ENCODE results near the gene CACNA2D3. TPM values are rescaled to one million over a fixed set of nuclear protein-coding genes. Genes with fewer than 3 reads are reported as not detected.
A peak's percentile ranks its signal among the peaks of the same experiment; 100 is the strongest.

Gene CACNA2D3
- total RNA-seq, 1 experiment from 2014 or later = not detected

- peak; percentile 18 for DNase-seq
- Histone ChIP-seq H3K79me2 (ENCODE audit: low read length) (no peaks in the 10 kb centered on the region), H3K9me2 (replicated peaks; ENCODE audit: low read length) (no peaks in the 10 kb centered on the region), H3K4me1 (ENCODE audit: insufficient read depth, low read length) (no peaks in the 10 kb centered on the region), H3K9ac (ENCODE audit: low read length) (no peak overlapping the region), H3K4me2 (ENCODE audit: low read length) (no peak overlapping the region), H3K4me3 (ENCODE audit: low read length) (no peak overlapping the region), H2AFZ (ENCODE audit: low read length) (no peak overlapping the region), H3K27me3 (ENCODE audit: low read length) (peaks cover 38% of the 10 kb centered on the region), H3K27ac (ENCODE audit: low read length) (no peak overlapping the region), H3K36me3 (ENCODE audit: low read depth, low read length) (no peaks in the 10 kb centered on the region), H4K20me1 (ENCODE audit: low read length) (no peaks in the 10 kb centered on the region), H3K9me3 (ENCODE audit: low read length) (no peaks in the 10 kb centered on the region), H3F3A (ENCODE audit: low read length, unreplicated experiment) (no peaks in the 10 kb centered on the region)
- ATAC-seq = no peak
- intact Hi-C loops (cut with micrococcal nuclease) = no loop called here
- TF ChIP-seq EZH2phosphoT487 (IDR thresholded peaks at IDR 0.05; ENCODE audit: borderline replicate concordance, low read length) (no peak), CTCF (conservative IDR thresholded peaks at IDR 0.05; ENCODE audit: low read depth, low read length) (no peak), EZH2 (IDR thresholded peaks at IDR 0.05; ENCODE audit: low read length, unreplicated experiment) (no peak)
- BruUV-seq (replicated peaks) = no TSS peak
- ChIA-PET POLR2A (ENCODE audit: unreplicated experiment) (no interaction called here), CTCF (no interaction called here)
These were observed 699.9 kb downstream of the CACNA2D3 start for GRCh38 chr3:54822206-54822605.

DNA sequence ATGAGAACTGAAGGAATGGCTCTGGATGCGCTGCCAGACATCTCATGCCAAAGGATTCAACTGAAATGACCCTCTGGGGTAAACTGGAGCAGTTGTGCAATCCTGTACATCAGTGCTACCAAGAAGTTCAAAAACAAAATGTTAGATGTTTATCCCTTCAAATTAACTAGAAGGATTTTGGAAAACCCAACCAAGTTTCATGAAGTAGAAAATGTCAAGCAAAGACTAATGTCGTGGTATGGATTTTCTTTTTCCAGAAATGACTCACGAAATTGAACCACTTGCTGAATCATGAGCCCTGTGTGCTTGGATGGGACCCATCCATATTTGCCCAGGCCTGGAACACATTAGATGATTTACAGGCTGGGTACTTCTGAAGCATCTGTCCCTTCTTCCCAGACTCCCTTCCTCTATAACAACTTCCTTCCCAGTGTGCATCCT, 703.9 kb downstream of the CACNA2D3 start:
- intact Hi-C loops (cut with micrococcal nuclease) = no loop called here
- Histone ChIP-seq H3K27ac (ENCODE audit: low read length) (no peak overlapping the region), H2AFZ (ENCODE audit: low read length) (no peak overlapping the region), H3K27me3 (ENCODE audit: low read length) (peaks cover 19% of the 10 kb centered on the region), H4K20me1 (ENCODE audit: low read length) (no peaks in the 10 kb centered on the region), H3K4me2 (ENCODE audit: low read length) (no peak overlapping the region), H3K9ac (ENCODE audit: low read length) (no peak overlapping the region), H3F3A (ENCODE audit: low read length, unreplicated experiment) (no peaks in the 10 kb centered on the region), H3K9me2 (replicated peaks; ENCODE audit: low read length) (no peaks in the 10 kb centered on the region), H3K4me3 (ENCODE audit: low read length) (no peak overlapping the region), H3K4me1 (ENCODE audit: insufficient read depth, low read length) (no peaks in the 10 kb centered on the region), H3K79me2 (ENCODE audit: low read length) (no peaks in the 10 kb centered on the region), H3K36me3 (ENCODE audit: low read depth, low read length) (no peaks in the 10 kb centered on the region), H3K9me3 (ENCODE audit: low read length) (no peaks in the 10 kb centered on the region)
- ChIA-PET POLR2A (ENCODE audit: unreplicated experiment) (no interaction called here), CTCF (no interaction called here)
- TF ChIP-seq EZH2 (IDR thresholded peaks at IDR 0.05; ENCODE audit: low read length, unreplicated experiment) (no peak), CTCF (conservative IDR thresholded peaks at IDR 0.05; ENCODE audit: low read depth, low read length) (no peak), EZH2phosphoT487 (IDR thresholded peaks at IDR 0.05; ENCODE audit: borderline replicate concordance, low read length) (no peak)
- DNase-seq (no peak), ATAC-seq (no peak)
- no TSS peak for BruUV-seq (replicated peaks)

DNA sequence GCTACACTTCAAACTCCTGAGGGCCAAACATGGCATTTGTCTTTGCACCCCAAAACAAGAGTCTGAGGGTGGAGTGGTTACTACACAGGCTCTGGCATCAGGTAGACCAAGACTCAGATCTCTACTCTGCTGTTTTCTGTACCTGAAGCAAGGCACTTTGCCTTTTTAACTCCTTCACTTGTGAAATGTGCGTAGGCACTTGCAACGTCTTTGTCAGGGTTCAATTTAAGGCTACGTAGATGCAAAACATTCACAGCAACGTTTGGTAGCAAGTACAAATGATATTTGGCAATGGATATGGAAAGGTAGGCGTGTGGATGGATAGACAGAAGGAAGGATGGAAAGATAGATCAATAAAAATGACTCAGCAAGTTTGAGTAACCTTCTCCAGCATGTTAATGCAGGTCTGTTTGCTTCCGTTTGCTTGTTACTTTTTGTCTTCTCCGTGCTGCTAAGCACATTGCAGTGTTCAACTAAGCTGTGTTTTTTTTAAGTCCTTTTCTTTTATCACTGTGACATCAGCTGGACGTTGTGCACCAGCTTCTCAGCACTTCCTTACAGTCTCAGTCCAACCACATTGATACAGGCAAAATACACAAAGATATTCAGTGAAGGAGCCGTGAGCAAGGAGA, 704.8 kb downstream of the CACNA2D3 start:
- H3K9ac ChIP-seq (ENCODE audit: low read length) = no peak overlapping the region
- no peak overlapping the region for H3K27ac ChIP-seq (ENCODE audit: low read length)
- peaks cover 13% of the 10 kb centered on the region; the same call in 1 of the 2 replicates for H3K27me3 ChIP-seq (ENCODE audit: low read length)
- no peaks in the 10 kb centered on the region for H3K9me3 ChIP-seq (ENCODE audit: low read length)
- ChIA-PET CTCF (no interaction called here), POLR2A (ENCODE audit: unreplicated experiment) (no interaction called here)
- ATAC-seq = no peak
- H2AFZ ChIP-seq (ENCODE audit: low read length) = no peak overlapping the region
- H3F3A ChIP-seq (ENCODE audit: low read length, unreplicated experiment) = no peaks in the 10 kb centered on the region
- no peaks in the 10 kb centered on the region for H3K9me2 ChIP-seq (replicated peaks; ENCODE audit: low read length)
- no peak overlapping the region for H3K4me2 ChIP-seq (ENCODE audit: low read length)
- intact Hi-C loops (cut with micrococcal nuclease) = no loop called here
- no peaks in the 10 kb centered on the region for H3K4me1 ChIP-seq (ENCODE audit: insufficient read depth, low read length)
- H3K36me3 ChIP-seq (ENCODE audit: low read depth, low read length) = no peaks in the 10 kb centered on the region
- H4K20me1 ChIP-seq (ENCODE audit: low read length) = no peaks in the 10 kb centered on the region
- DNase-seq = no peak
- no peak for TF ChIP-seq CTCF (conservative IDR thresholded peaks at IDR 0.05; ENCODE audit: low read depth, low read length)
- H3K4me3 ChIP-seq (ENCODE audit: low read length) = no peak overlapping the region
- BruUV-seq (replicated peaks) = no TSS peak
- no peaks in the 10 kb centered on the region for H3K79me2 ChIP-seq (ENCODE audit: low read length)
